NCI-H2227 (cell line): Measurements from ENCODE around the gene NINL.
A peak's percentile ranks its signal among the peaks of the same experiment; 100 is the strongest.

ENCODE experiments used
- DNase-seq: peaks from one replicate; lab custom pipeline; 2025; ENCODE audit not compliant: unreplicated experiment; lab: John Stamatoyannopoulos, UW

NINL gene

DNA sequence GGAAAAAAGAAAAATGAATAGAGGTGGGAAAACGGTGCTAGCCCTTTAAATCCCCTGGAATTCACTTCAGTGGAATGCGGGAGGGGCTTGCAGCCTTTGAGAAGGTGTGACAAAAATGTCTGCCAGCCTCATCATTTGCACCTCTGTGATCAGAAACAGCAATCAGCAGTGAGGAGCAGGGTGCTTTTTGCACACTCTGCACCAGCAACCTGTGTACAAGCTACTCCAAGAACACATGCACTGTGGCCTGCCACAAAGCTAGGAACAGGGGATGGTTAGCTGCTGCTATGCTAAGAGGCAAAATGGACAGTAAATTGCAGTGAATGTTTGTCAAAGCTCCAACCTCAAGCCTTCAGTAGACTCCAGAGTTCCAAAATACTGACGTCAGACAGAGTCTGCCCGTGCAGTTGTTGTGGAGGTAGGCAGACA, 148.2 kb downstream of the NINL start:
- DNase-seq: no peak

DNA sequence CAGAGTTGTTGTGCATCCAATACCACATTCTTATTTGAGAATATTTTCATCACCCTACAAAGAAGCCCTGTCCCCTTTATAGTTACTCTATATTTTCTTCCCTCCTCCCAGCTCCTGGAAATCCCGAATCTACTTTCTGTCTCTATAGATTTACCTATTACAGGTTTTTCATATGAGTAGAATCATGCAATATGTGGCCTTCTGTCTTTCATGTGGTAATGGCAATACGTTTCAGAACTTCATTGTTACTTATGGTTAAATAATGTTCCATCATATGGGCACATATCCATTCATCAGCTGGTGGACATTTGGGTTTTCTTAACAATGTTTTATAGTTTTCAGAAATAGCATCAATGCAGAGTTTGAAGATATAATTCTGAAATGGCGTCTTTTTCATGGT, 160.8 kb downstream of the NINL start:
- DNase-seq: no peak

DNA sequence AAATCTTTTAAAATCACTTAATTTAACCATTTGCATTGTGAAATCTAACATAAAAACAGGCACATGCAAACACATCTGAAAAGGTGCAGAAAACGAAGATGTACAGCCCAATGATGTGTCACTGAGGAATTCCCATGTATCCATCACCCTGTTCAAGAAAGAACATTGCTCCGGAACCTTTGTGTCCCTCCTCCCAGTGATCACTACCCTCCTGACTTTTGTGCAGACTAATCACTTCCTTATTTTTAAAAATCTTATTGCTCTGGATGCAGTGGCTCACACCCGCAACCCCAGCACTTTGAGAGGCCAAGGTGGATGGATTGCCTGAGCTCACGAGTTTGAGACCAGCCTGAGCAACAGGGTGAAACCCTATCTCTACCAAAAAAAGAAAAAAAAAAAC, 163.3 kb downstream of the NINL start:
- DNase-seq: no peak

DNA sequence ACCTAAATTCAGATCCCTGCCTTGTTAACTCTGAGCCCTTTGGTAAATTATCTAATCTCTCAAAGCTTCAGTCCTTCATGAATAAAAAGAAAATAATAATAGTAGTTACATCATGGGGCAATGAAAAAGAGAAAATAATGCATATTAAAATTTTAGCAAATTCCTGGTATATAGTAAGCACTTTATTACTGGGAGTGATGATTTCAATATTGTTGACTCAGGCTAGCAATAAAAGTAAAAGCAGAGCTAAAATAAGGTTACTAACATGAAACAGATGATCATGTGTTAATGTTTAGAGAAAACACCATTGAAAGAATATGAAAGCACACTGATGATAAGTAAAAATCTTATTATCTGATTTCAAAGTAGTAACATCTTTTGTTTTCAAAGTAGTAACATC, 164.2 kb downstream of the NINL start:
- DNase-seq: no peak

DNA sequence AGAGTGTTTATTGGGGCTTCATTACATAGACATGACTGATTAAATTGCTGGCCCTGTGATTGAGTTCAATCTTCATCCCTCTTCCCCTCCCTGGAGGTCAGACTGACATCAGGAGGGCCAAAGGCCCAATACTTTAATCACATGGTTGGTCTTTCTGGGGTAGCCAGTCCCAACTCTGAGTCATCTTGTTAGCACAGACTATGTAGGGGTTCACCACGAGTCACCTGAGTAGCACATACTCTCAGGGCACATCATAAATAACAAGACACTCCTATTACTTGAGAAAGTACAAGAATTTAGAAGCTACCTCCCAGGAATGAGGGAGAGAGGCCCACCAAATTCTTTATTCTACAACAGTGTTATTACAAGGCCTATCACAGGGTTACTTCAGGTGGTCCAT, 166.6 kb downstream of the NINL start:
- no peak for DNase-seq

DNA sequence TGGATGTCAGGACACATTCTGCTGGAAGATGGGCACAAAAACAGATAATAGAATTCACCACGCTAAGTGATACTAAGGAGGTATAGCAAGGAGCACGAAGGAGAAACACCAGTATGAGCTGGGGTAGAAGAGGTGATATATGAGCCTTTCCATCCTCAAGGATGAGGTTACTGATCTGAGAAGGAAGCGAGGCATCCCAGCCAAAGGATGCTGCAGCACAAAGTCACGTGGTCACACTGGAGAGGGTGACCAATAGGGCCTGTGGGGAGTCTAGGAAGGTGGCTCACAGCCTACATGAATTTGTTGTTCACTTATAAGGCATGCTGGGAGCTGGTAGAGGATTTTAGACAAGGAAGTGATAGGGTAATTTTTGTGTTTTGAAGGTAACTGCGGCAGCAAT, 176.4 kb downstream of the NINL start:
- peak; percentile 10 for DNase-seq

DNA sequence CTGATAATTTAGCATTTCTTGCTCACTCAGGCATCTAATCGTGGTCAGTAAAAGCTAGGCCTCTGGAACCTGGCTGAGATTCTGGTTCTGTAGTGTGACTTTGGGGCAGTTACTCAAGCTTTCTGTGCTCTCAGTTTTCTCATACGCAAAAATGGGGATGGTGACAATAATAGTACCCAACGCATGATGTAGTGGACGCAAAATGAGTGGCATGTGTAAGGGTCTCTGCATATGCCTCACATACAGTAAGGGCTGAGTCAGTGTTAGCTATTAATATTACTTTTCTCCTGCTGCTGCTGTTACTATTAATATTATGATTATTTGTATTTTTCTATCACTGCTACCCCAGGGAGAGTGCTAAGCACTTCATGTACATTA, 177.2 kb downstream of the NINL start:
- no peak for DNase-seq

DNA sequence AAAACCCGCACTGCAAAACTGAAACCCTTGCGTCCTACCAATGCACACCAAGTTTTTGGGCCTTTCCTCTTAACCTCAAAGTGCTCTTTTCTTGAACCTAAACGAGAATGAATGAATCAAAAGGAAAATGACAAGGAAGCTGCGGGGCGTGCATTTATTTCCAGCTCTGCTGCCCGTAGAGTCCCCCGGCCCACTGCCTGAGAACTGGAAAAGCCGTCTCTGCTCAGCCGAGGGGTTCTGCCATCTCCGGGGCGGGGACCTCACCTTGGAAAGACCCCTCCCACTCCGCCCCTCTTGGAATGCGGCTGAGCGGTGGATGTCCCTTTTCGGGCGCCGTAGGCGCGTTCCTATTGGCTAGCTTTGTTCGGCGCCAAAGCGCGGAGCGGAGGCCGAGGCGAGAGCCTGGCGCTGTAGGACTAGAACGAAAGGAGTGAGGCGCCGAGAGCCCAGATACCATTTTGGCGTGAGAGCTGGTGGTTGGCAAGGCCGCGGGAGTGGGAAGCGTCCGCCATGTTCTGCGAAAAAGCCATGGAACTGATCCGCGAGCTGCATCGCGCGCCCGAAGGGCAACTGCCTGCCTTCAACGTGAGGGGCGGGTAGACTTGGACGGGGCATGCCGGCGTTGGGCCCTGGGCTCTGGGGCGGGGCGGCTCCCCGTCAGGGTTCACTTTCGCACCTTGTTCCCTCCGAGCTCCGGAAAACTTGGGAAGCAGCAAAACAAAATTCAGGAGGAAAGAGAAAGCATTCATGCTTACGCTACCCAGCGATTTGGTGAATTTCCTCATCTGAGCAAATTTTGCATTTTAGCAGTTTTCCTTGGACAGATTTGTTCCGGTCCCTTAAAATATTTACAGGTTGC, 177.8 kb downstream of the NINL start, which contains the start of gene GINS1:
Gene GINS1 (plus strand): TSS at position 363 of the 859 bp plus-strand sequence. CDS start 148 bp downstream, at position 511.
- DNase-seq: peak; percentile 98
